Fibroblast of lung (primary cell): Measurements from ENCODE around the gene STC2. TPM values are rescaled to one million over a fixed set of nuclear protein-coding genes. Genes with fewer than 3 reads are reported as not detected.

Source experiments
- DNase-seq, 2 donors: peaks; one replicate each; pipeline versions ENCODE4 v3.0.0 to v3.0.0-alpha.2; 2010; ENCODE audit warnings: low read depth in 2 of 2
- H2AFZ ChIP-seq: 2 replicates; pipeline ENCODE4 v1.5.1; 2012; ENCODE audit warnings: low read length, control low read depth, inconsistent platforms
- H3K27ac ChIP-seq: 2 replicates; pipeline ENCODE4 v1.5.1; 2011; ENCODE audit warnings: low read length, control low read depth; ENCODE audit not compliant: insufficient read depth
- H3K27me3 ChIP-seq: 2 replicates; pipeline ENCODE4 v1.5.1; 2011; ENCODE audit warnings: mild to moderate bottlenecking, low read length; ENCODE audit not compliant: control insufficient read depth, insufficient read depth
- H3K36me3 ChIP-seq: 2 replicates; pipeline ENCODE4 v1.5.1; 2011; ENCODE audit warnings: low read length; ENCODE audit not compliant: control insufficient read depth, insufficient read depth
- H3K4me1 ChIP-seq: 2 replicates; pipeline ENCODE4 v1.5.1; 2011; ENCODE audit warnings: low read length; ENCODE audit not compliant: control insufficient read depth, insufficient read depth; ENCODE audit errors: extremely low read depth
- H3K4me2 ChIP-seq: 2 replicates; pipeline ENCODE4 v1.5.1; 2011; ENCODE audit warnings: low read length, control low read depth; ENCODE audit not compliant: insufficient read depth; ENCODE audit errors: extremely low read depth
- H3K4me3 ChIP-seq, 4 experiments: fragments of 200-600 bp in 1 of 4; sonication (generic) in 1 of 4; replicated peaks in 1 of 4; 2 replicates each; pipeline ENCODE4 v1.5.1; 2011 to 2016; ENCODE audit warnings: low read length in 4 of 4, low read depth in 3 of 4, mild to moderate bottlenecking in 3 of 4, control low read depth in 2 of 4, inconsistent platforms in 1 of 4, mixed read lengths in 1 of 4; ENCODE audit not compliant: insufficient read depth in 1 of 4; ENCODE audit errors: control extremely low read depth in 1 of 4
- H3K79me2 ChIP-seq: 2 replicates; pipeline ENCODE4 v1.5.1; 2012; ENCODE audit warnings: mild to moderate bottlenecking, low read length, inconsistent platforms; ENCODE audit not compliant: control insufficient read depth, insufficient read depth
- H3K9ac ChIP-seq: 2 replicates; pipeline ENCODE4 v1.5.1; 2011; ENCODE audit warnings: mild to moderate bottlenecking, low read length, control low read depth; ENCODE audit not compliant: insufficient read depth
- H3K9me3 ChIP-seq: 2 replicates; pipeline ENCODE4 v1.5.1; 2012; ENCODE audit warnings: low read depth, low read length; ENCODE audit not compliant: control insufficient read depth, insufficient read depth
- H4K20me1 ChIP-seq: 2 replicates; pipeline ENCODE4 v1.5.1; 2011; ENCODE audit warnings: low read length; ENCODE audit not compliant: control insufficient read depth, insufficient read depth; ENCODE audit errors: extremely low read depth
- CTCF ChIP-seq, 2 donors: IDR thresholded peaks in 1 of 2; conservative IDR thresholded peaks in 1 of 2; 1 replicate in 1 of 2; 2 replicates in 1 of 2; pipeline ENCODE4 v1.5.1; 2011 to 2012; ENCODE audit warnings: low read length in 2 of 2, control low read depth in 1 of 2, inconsistent platforms in 1 of 2, low read depth in 1 of 2, mild to moderate bottlenecking in 1 of 2
- EZH2 ChIP-seq: IDR thresholded peaks from 2 replicates; pipeline ENCODE4 v1.5.1; 2012; ENCODE audit warnings: low read length, control low read depth, mild to moderate bottlenecking; ENCODE audit errors: missing control alignments
- polyA plus RNA-seq, 2 donors: library from polyadenylated mRNA; depleted of rRNA in 1 of 2; stranded (reverse) in 1 of 2; unstranded in 1 of 2; fragments of >200 nt; gene quantifications; 2 replicates each; pipeline ENCODE4 v1.2.1, GENCODE V29; 2011 to 2012; ENCODE audit warnings: missing spikeins in 1 of 2
- total RNA-seq: library from RNA; depleted of rRNA; stranded (reverse); fragments of >200 nt; gene quantifications from 2 replicates; pipeline ENCODE4 v1.2.1, GENCODE V29; 2014

STC2 gene
- total and polyA plus RNA-seq, 2 donors (not counting 1 experiment from before 2014, with no cell fraction given), result 112 to 299 TPM

GRCh38 chr5:173325091-173325698, 3.0 kb downstream of the STC2 start:
- Histone ChIP-seq H2AFZ (no peak overlapping the region), H3K36me3 (peaks cover 9% of the 10 kb centered on the region), H4K20me1 (no peaks in the 10 kb centered on the region), H3K79me2 (peaks cover 37% of the 10 kb centered on the region), H3K4me2 (peak overlapping the region; percentile 84), H3K27me3 (no peaks in the 10 kb centered on the region), H3K27ac (peak overlapping the region; percentile 82), H3K9ac (no peak overlapping the region), H3K4me1 (peaks cover 35% of the 10 kb centered on the region), H3K4me3 (peak overlapping the region; percentile 49 to 79 (median 64)), H3K9me3 (no peaks in the 10 kb centered on the region)
- no peak for DNase-seq
- TF ChIP-seq CTCF (conservative IDR thresholded peaks at IDR 0.05 in 1 of 2, IDR thresholded peaks at IDR 0.05 in 1 of 2; ENCODE audit: low read depth in 1 of 2, low read length in 2 of 2) (no peak), EZH2 (no peak)

GRCh38 chr5:173324115-173325001, 3.9 kb downstream of the STC2 start:
- DNase-seq, result peak; percentile 79 to 97
- peak overlapping the region; percentile 1 to 79 (median 39) for H3K4me3 ChIP-seq
- peaks cover 37% of the 10 kb centered on the region for H3K79me2 ChIP-seq
- TF ChIP-seq CTCF (conservative IDR thresholded peaks at IDR 0.05 in 1 of 2, IDR thresholded peaks at IDR 0.05 in 1 of 2; ENCODE audit: low read depth in 1 of 2, low read length in 2 of 2) (no peak), EZH2 (no peak)
- H2AFZ ChIP-seq, result no peak overlapping the region
- H3K27me3 ChIP-seq, result no peaks in the 10 kb centered on the region
- H3K4me2 ChIP-seq, result peak overlapping the region; percentile 84
- H3K27ac ChIP-seq, result peak overlapping the region; percentile 80
- peaks cover 39% of the 10 kb centered on the region for H3K4me1 ChIP-seq
- no peak overlapping the region for H3K9ac ChIP-seq
- H3K9me3 ChIP-seq, result no peaks in the 10 kb centered on the region
- no peaks in the 10 kb centered on the region for H4K20me1 ChIP-seq
- H3K36me3 ChIP-seq, result peaks cover 12% of the 10 kb centered on the region

- Histone ChIP-seq H3K9ac (no peak overlapping the region), H3K36me3 (peaks cover 12% of the 10 kb centered on the region), H3K27me3 (no peaks in the 10 kb centered on the region), H3K4me3 (peak overlapping the region in 2 of 4 experiments; percentile 2 to 73), H3K9me3 (no peaks in the 10 kb centered on the region), H3K27ac (peak overlapping the region; percentile 80), H2AFZ (no peak overlapping the region), H3K79me2 (peaks cover 37% of the 10 kb centered on the region), H3K4me1 (peaks cover 37% of the 10 kb centered on the region), H4K20me1 (no peaks in the 10 kb centered on the region), H3K4me2 (peak overlapping the region; percentile 17)
- no peak for TF ChIP-seq CTCF (conservative IDR thresholded peaks at IDR 0.05 in 1 of 2, IDR thresholded peaks at IDR 0.05 in 1 of 2; ENCODE audit: low read depth in 1 of 2, low read length in 2 of 2)
- no peak for DNase-seq
Measured at GRCh38 chr5:173323799-173324114, 4.5 kb downstream of the STC2 start.
